ENCODE measurements around the gene ABCA13.

Gene ABCA13

GRCh38 chr7:48628793-48629349, 457.6 kb downstream of the ABCA13 start:
- no peaks in the 10 kb centered on the region for H3K27me3 ChIP-seq (ENCODE audit: insufficient read depth, low read length)
- no peak overlapping the region for H3K4me3 ChIP-seq (ENCODE audit: low read depth, low read length)
- H3K79me2 ChIP-seq (ENCODE audit: control insufficient read depth, insufficient read depth, low read length, unreplicated experiment): no peaks in the 10 kb centered on the region
- no peak overlapping the region for H2AFZ ChIP-seq (ENCODE audit: low read length, unreplicated experiment)
- no peaks in the 10 kb centered on the region for H3K4me1 ChIP-seq (ENCODE audit: control insufficient read depth, insufficient read depth, low read length, unreplicated experiment)
- H3K27ac ChIP-seq (ENCODE audit: low read depth, low read length): no peak overlapping the region
- H3K36me3 ChIP-seq (ENCODE audit: insufficient read depth, low read length): no peaks in the 10 kb centered on the region

GRCh38 chr7:48634116-48634632, 462.9 kb downstream of the ABCA13 start:
- no peak overlapping the region for H3K4me3 ChIP-seq (ENCODE audit: low read depth, low read length)
- no peaks in the 10 kb centered on the region for H3K79me2 ChIP-seq (ENCODE audit: control insufficient read depth, insufficient read depth, low read length, unreplicated experiment)
- no peaks in the 10 kb centered on the region for H3K36me3 ChIP-seq (ENCODE audit: insufficient read depth, low read length)
- H3K4me1 ChIP-seq (ENCODE audit: control insufficient read depth, insufficient read depth, low read length, unreplicated experiment): no peaks in the 10 kb centered on the region
- no peaks in the 10 kb centered on the region for H3K27me3 ChIP-seq (ENCODE audit: insufficient read depth, low read length)
- no peak overlapping the region for H2AFZ ChIP-seq (ENCODE audit: low read length, unreplicated experiment)
- H3K27ac ChIP-seq (ENCODE audit: low read depth, low read length): no peak overlapping the region

- Histone ChIP-seq H3K27ac (ENCODE audit: low read depth, low read length) (no peak overlapping the region), H3K27me3 (ENCODE audit: insufficient read depth, low read length) (no peaks in the 10 kb centered on the region), H2AFZ (ENCODE audit: low read length, unreplicated experiment) (no peak overlapping the region), H3K4me3 (ENCODE audit: low read depth, low read length) (no peak overlapping the region), H3K79me2 (ENCODE audit: control insufficient read depth, insufficient read depth, low read length, unreplicated experiment) (no peaks in the 10 kb centered on the region), H3K36me3 (ENCODE audit: insufficient read depth, low read length) (no peaks in the 10 kb centered on the region), H3K4me1 (ENCODE audit: control insufficient read depth, insufficient read depth, low read length, unreplicated experiment) (no peaks in the 10 kb centered on the region)
These were observed 464.5 kb downstream of the ABCA13 start for GRCh38 chr7:48635796-48636195.

GRCh38 chr7:48636391-48637015, 465.2 kb downstream of the ABCA13 start:
- Histone ChIP-seq H3K27ac (ENCODE audit: low read depth, low read length) (no peak overlapping the region), H3K79me2 (ENCODE audit: control insufficient read depth, insufficient read depth, low read length, unreplicated experiment) (no peaks in the 10 kb centered on the region), H3K4me3 (ENCODE audit: low read depth, low read length) (no peak overlapping the region), H3K4me1 (ENCODE audit: control insufficient read depth, insufficient read depth, low read length, unreplicated experiment) (no peaks in the 10 kb centered on the region), H3K36me3 (ENCODE audit: insufficient read depth, low read length) (no peaks in the 10 kb centered on the region), H2AFZ (ENCODE audit: low read length, unreplicated experiment) (no peak overlapping the region), H3K27me3 (ENCODE audit: insufficient read depth, low read length) (no peaks in the 10 kb centered on the region)

- H3K36me3 ChIP-seq (ENCODE audit: insufficient read depth, low read length): no peaks in the 10 kb centered on the region
- no peak overlapping the region for H2AFZ ChIP-seq (ENCODE audit: low read length, unreplicated experiment)
- no peaks in the 10 kb centered on the region for H3K4me1 ChIP-seq (ENCODE audit: control insufficient read depth, insufficient read depth, low read length, unreplicated experiment)
- no peaks in the 10 kb centered on the region for H3K27me3 ChIP-seq (ENCODE audit: insufficient read depth, low read length)
- H3K4me3 ChIP-seq (ENCODE audit: low read depth, low read length): no peak overlapping the region
- no peak overlapping the region for H3K27ac ChIP-seq (ENCODE audit: low read depth, low read length)
- H3K79me2 ChIP-seq (ENCODE audit: control insufficient read depth, insufficient read depth, low read length, unreplicated experiment): no peaks in the 10 kb centered on the region
These were observed 466.1 kb downstream of the ABCA13 start for GRCh38 chr7:48637382-48637781.

- Histone ChIP-seq H3K36me3 (ENCODE audit: insufficient read depth, low read length) (no peaks in the 10 kb centered on the region), H2AFZ (ENCODE audit: low read length, unreplicated experiment) (no peak overlapping the region), H3K4me3 (ENCODE audit: low read depth, low read length) (no peak overlapping the region)
These were observed 466.8 kb downstream of the ABCA13 start for GRCh38 chr7:48638041-48638440.

GRCh38 chr7:48643431-48644013, 472.3 kb downstream of the ABCA13 start:
- Histone ChIP-seq H3K36me3 (ENCODE audit: insufficient read depth, low read length) (no peaks in the 10 kb centered on the region), H3K4me3 (ENCODE audit: low read depth, low read length) (no peak overlapping the region), H3K27ac (ENCODE audit: low read depth, low read length) (no peak overlapping the region), H3K4me1 (ENCODE audit: control insufficient read depth, insufficient read depth, low read length, unreplicated experiment) (no peaks in the 10 kb centered on the region), H3K79me2 (ENCODE audit: control insufficient read depth, insufficient read depth, low read length, unreplicated experiment) (no peaks in the 10 kb centered on the region), H3K27me3 (ENCODE audit: insufficient read depth, low read length) (no peaks in the 10 kb centered on the region), H2AFZ (ENCODE audit: low read length, unreplicated experiment) (no peak overlapping the region)

More at GRCh38 chr7:48638041-48638440, 466.8 kb downstream of the ABCA13 start:
- Histone ChIP-seq H3K27ac (ENCODE audit: low read depth, low read length) (no peak overlapping the region), H3K79me2 (ENCODE audit: control insufficient read depth, insufficient read depth, low read length, unreplicated experiment) (no peaks in the 10 kb centered on the region), H3K4me1 (ENCODE audit: control insufficient read depth, insufficient read depth, low read length, unreplicated experiment) (no peaks in the 10 kb centered on the region), H3K27me3 (ENCODE audit: insufficient read depth, low read length) (no peaks in the 10 kb centered on the region)

GRCh38 chr7:48658138-48658537, 486.9 kb downstream of the ABCA13 start:
- H3K4me3 ChIP-seq (ENCODE audit: low read depth, low read length): no peak overlapping the region
- H3K79me2 ChIP-seq (ENCODE audit: control insufficient read depth, insufficient read depth, low read length, unreplicated experiment): no peaks in the 10 kb centered on the region
- no peak overlapping the region for H3K27ac ChIP-seq (ENCODE audit: low read depth, low read length)
- no peak overlapping the region for H2AFZ ChIP-seq (ENCODE audit: low read length, unreplicated experiment)
- no peaks in the 10 kb centered on the region for H3K27me3 ChIP-seq (ENCODE audit: insufficient read depth, low read length)
- no peaks in the 10 kb centered on the region for H3K36me3 ChIP-seq (ENCODE audit: insufficient read depth, low read length)
- H3K4me1 ChIP-seq (ENCODE audit: control insufficient read depth, insufficient read depth, low read length, unreplicated experiment): no peaks in the 10 kb centered on the region

GRCh38 chr7:48660306-48660870, 489.1 kb downstream of the ABCA13 start:
- Histone ChIP-seq H3K4me1 (ENCODE audit: control insufficient read depth, insufficient read depth, low read length, unreplicated experiment) (no peaks in the 10 kb centered on the region), H3K27ac (ENCODE audit: low read depth, low read length) (no peak overlapping the region), H3K79me2 (ENCODE audit: control insufficient read depth, insufficient read depth, low read length, unreplicated experiment) (no peaks in the 10 kb centered on the region), H3K4me3 (ENCODE audit: low read depth, low read length) (no peak overlapping the region), H2AFZ (ENCODE audit: low read length, unreplicated experiment) (no peak overlapping the region), H3K36me3 (ENCODE audit: insufficient read depth, low read length) (no peaks in the 10 kb centered on the region), H3K27me3 (ENCODE audit: insufficient read depth, low read length) (no peaks in the 10 kb centered on the region)

GRCh38 chr7:48664241-48664640, 493.0 kb downstream of the ABCA13 start:
- Histone ChIP-seq H3K4me1 (ENCODE audit: control insufficient read depth, insufficient read depth, low read length, unreplicated experiment) (no peaks in the 10 kb centered on the region), H3K27ac (ENCODE audit: low read depth, low read length) (no peak overlapping the region), H3K27me3 (ENCODE audit: insufficient read depth, low read length) (no peaks in the 10 kb centered on the region), H3K79me2 (ENCODE audit: control insufficient read depth, insufficient read depth, low read length, unreplicated experiment) (no peaks in the 10 kb centered on the region), H3K36me3 (ENCODE audit: insufficient read depth, low read length) (no peaks in the 10 kb centered on the region), H3K4me3 (ENCODE audit: low read depth, low read length) (no peak overlapping the region), H2AFZ (ENCODE audit: low read length, unreplicated experiment) (no peak overlapping the region)

Data from ACC112 (cell line).